Measurements from ENCODE around the gene CALML5. TPM values are rescaled to one million over a fixed set of nuclear protein-coding genes. Genes with fewer than 3 reads are reported as not detected.

The CALML5 gene
- total RNA-seq, 1 experiment from 2014 or later = not detected

DNA sequence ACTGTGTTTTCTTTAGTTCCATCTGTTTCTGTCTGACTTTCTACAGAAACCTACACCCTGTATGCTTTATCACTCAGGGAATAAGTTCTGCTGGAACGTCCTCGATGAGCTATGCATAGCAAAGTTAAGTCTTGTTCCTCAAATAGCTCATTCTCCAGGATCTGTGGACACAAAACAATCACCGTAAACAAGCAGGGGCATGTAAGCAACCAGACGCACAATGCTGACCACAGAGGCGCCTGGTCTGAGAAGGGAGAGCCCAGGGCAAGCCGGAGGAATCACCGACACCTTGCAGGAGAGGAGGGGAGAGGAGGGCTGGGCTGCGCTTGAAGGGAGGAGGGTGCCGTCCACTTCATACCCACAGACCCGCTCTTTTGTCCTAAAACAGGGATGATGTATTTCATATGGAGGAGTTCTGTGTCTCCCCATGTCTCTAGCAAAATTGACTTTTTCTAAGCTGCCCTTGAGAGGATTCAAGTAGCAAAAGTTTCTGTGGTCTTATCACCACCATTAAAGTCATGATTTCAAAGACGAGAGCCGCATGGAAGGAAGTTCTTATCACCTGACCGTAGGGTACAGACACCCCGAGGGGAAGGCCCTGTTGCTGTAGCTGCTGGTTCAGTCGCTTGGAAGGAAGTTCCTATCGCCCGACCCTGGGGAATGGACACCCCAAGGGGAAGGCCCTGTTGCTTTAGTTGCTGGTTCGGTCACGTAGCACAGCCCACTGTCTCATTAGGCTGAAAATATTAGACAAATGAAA is 39.7 kb upstream of the CALML5 start:
- no peaks in the 10 kb centered on the region for H3K27me3 ChIP-seq (replicated peaks; ENCODE audit: insufficient read depth, low read depth, low read length, poor library complexity)
- no peak overlapping the region for H3K27ac ChIP-seq (ENCODE audit: low read depth, low read length, poor library complexity, severe bottlenecking)
- ChIA-PET CTCF (no interaction called here), POLR2A (ENCODE audit: low non-redundant PET) (no interaction called here)
- no peaks in the 10 kb centered on the region for H3K4me1 ChIP-seq (ENCODE audit: insufficient read depth, low read length, poor library complexity, severe bottlenecking)
- H3K4me3 ChIP-seq (ENCODE audit: low read depth, low read length, poor library complexity, severe bottlenecking) = no peak overlapping the region
- no peak for DNase-seq (ENCODE audit: low spot score)
- no peaks in the 10 kb centered on the region for H3K36me3 ChIP-seq (ENCODE audit: insufficient read depth, low read length, poor library complexity, severe bottlenecking)
- intact Hi-C loops (cut with micrococcal nuclease; ENCODE audit: unreplicated experiment) = no loop called here
- TF ChIP-seq, protein P1, sequence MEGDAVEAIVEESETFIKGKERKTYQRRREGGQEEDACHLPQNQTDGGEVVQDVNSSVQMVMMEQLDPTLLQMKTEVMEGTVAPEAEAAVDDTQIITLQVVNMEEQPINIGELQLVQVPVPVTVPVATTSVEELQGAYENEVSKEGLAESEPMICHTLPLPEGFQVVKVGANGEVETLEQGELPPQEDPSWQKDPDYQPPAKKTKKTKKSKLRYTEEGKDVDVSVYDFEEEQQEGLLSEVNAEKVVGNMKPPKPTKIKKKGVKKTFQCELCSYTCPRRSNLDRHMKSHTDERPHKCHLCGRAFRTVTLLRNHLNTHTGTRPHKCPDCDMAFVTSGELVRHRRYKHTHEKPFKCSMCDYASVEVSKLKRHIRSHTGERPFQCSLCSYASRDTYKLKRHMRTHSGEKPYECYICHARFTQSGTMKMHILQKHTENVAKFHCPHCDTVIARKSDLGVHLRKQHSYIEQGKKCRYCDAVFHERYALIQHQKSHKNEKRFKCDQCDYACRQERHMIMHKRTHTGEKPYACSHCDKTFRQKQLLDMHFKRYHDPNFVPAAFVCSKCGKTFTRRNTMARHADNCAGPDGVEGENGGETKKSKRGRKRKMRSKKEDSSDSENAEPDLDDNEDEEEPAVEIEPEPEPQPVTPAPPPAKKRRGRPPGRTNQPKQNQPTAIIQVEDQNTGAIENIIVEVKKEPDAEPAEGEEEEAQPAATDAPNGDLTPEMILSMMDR (conservative IDR thresholded peaks at IDR 0.05; ENCODE audit: low read depth, low read length) = no peak
- no peak for TF ChIP-seq EZH2 (IDR thresholded peaks at IDR 0.05; ENCODE audit: borderline replicate concordance, low read depth, low read length, poor library complexity, severe bottlenecking)
- peaks cover 11% of the 10 kb centered on the region for H3K9me3 ChIP-seq (ENCODE audit: low read depth, low read length, poor library complexity, severe bottlenecking)
- no TSS peak for BruUV-seq (replicated peaks)

DNA sequence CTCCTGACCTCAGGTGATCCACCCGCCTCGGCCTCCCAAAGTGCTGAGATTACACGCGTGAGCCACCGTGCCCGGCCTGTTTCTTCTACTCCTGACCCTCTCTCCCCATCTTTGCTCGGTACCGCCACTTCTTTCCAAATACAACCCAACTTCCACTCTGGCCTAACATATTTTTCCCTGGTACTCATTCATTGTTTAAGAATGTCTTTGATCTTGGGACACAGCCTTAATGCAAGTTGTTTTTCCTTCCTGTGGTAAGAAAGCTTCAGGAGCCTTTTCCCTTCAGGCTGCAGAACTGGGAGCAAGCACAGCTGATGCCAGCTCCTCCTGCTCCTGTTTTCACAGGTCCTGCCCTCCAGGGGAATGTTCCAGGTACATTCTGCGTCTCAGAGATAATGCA is 39.1 kb upstream of the CALML5 start:
- intact Hi-C loops (cut with micrococcal nuclease; ENCODE audit: unreplicated experiment) = no loop called here
- H3K27me3 ChIP-seq (replicated peaks; ENCODE audit: insufficient read depth, low read depth, low read length, poor library complexity) = no peaks in the 10 kb centered on the region
- BruUV-seq (replicated peaks) = no TSS peak
- no peak overlapping the region for H3K27ac ChIP-seq (ENCODE audit: low read depth, low read length, poor library complexity, severe bottlenecking)
- no peaks in the 10 kb centered on the region for H3K36me3 ChIP-seq (ENCODE audit: insufficient read depth, low read length, poor library complexity, severe bottlenecking)
- peaks cover 11% of the 10 kb centered on the region for H3K9me3 ChIP-seq (ENCODE audit: low read depth, low read length, poor library complexity, severe bottlenecking)
- ChIA-PET CTCF (no interaction called here), POLR2A (ENCODE audit: low non-redundant PET) (no interaction called here)
- no peak overlapping the region for H3K4me3 ChIP-seq (ENCODE audit: low read depth, low read length, poor library complexity, severe bottlenecking)
- no peak for DNase-seq (ENCODE audit: low spot score)
- TF ChIP-seq EZH2 (IDR thresholded peaks at IDR 0.05; ENCODE audit: borderline replicate concordance, low read depth, low read length, poor library complexity, severe bottlenecking) = no peak
- TF ChIP-seq, protein P1 (conservative IDR thresholded peaks at IDR 0.05; ENCODE audit: low read depth, low read length) = no peak
- H3K4me1 ChIP-seq (ENCODE audit: insufficient read depth, low read length, poor library complexity, severe bottlenecking) = no peaks in the 10 kb centered on the region

DNA sequence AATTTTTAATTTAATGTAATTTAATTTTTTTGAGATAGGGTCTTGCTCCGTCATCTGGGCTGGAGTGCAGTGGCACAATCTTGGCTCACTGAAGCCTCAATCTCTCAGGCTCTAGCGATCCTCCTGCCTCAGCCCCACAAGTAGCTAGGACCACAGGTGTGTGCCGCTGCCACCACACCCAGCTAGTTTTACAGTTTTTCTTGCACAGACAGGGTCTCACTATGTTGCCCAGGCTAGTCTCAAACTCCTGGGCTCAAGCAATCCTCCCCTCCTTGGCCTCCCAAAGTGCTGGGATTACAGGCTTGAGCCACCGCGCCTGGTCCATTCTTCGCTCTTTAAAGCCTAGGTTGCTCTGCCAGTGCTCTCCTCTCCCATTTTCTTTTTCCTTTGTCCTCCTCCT is 38.3 kb upstream of the CALML5 start:
- intact Hi-C loops (cut with micrococcal nuclease; ENCODE audit: unreplicated experiment) = no loop called here
- H3K4me1 ChIP-seq (ENCODE audit: insufficient read depth, low read length, poor library complexity, severe bottlenecking) = no peaks in the 10 kb centered on the region
- no peak overlapping the region for H3K27ac ChIP-seq (ENCODE audit: low read depth, low read length, poor library complexity, severe bottlenecking)
- TF ChIP-seq, protein P1 (conservative IDR thresholded peaks at IDR 0.05; ENCODE audit: low read depth, low read length) = no peak
- no peak for TF ChIP-seq EZH2 (IDR thresholded peaks at IDR 0.05; ENCODE audit: borderline replicate concordance, low read depth, low read length, poor library complexity, severe bottlenecking)
- CTCF ChIA-PET = no interaction called here
- H3K4me3 ChIP-seq (ENCODE audit: low read depth, low read length, poor library complexity, severe bottlenecking) = no peak overlapping the region
- POLR2A ChIA-PET (ENCODE audit: low non-redundant PET) = no interaction called here
- peaks cover 7% of the 10 kb centered on the region for H3K9me3 ChIP-seq (ENCODE audit: low read depth, low read length, poor library complexity, severe bottlenecking)
- no peaks in the 10 kb centered on the region for H3K36me3 ChIP-seq (ENCODE audit: insufficient read depth, low read length, poor library complexity, severe bottlenecking)
- H3K27me3 ChIP-seq (replicated peaks; ENCODE audit: insufficient read depth, low read depth, low read length, poor library complexity) = no peaks in the 10 kb centered on the region
- no peak for DNase-seq (ENCODE audit: low spot score)
- BruUV-seq (replicated peaks) = no TSS peak

Measured in A673 (cell line).